ENCODE results near the gene ZNF583. TPM values are rescaled to one million over a fixed set of nuclear protein-coding genes. Genes with fewer than 3 reads are reported as not detected.
A peak's percentile ranks its signal among the peaks of the same experiment; 100 is the strongest.

Gene ZNF583
- total RNA-seq, 2 donors from 2014 or later, result 4.0 to 5.5 TPM

GRCh38 chr19:56393119-56394012, 10.8 kb upstream of the ZNF583 start, which contains the start of gene ZNF582:
TSS of gene ZNF582 (minus strand) at chr19:56393534. CDS start at chr19:56391752, 1,782 bp downstream.
- peaks cover 45% of the 10 kb centered on the region for H3K9me3 ChIP-seq (ENCODE audit: control insufficient read depth, low read length)
- H3K4me1 Mint-ChIP-seq, result peaks cover 2% of the 10 kb centered on the region
- peaks cover 75% of the 10 kb centered on the region for H3K36me3 Mint-ChIP-seq (ENCODE audit: low read depth)
- peak; percentile 88 for TF ChIP-seq CTCF (conservative IDR thresholded peaks at IDR 0.05)
- peak within 1 kb of the TSS; percentile 96 for H3K27ac ChIP-seq (ENCODE audit: low read depth, low read length)
- H3K4me3 ChIP-seq (ENCODE audit: low read length), result peak within 1 kb of the TSS; percentile 90
- H3K36me3 ChIP-seq (ENCODE audit: control insufficient read depth, insufficient read depth, low read length), result peaks cover 23% of the 10 kb centered on the region
- peaks cover 46% of the 10 kb centered on the region for H3K9me3 Mint-ChIP-seq
- H3K4me1 ChIP-seq (ENCODE audit: control insufficient read depth, insufficient read depth, low read length), result no peaks in the 10 kb centered on the region
- peak within 1 kb of the TSS; percentile 82 for H3K4me3 Mint-ChIP-seq
- WGBS, 2 experiments (ENCODE audit: insufficient coverage in 1 of 2, insufficient read length in 1 of 2), result 10 to 22% methylated on average over 27 to 73 of the region's 73 CpGs
- peak; percentile 97 for DNase-seq
- H3K27ac Mint-ChIP-seq, result peak within 1 kb of the TSS; percentile 93
- H3K9ac ChIP-seq (ENCODE audit: extremely low read depth, low read length, poor library complexity, severe bottlenecking), result peak within 1 kb of the TSS; percentile 87
- no peaks in the 10 kb centered on the region for H3K27me3 ChIP-seq (ENCODE audit: control insufficient read depth, insufficient read depth, low read length, poor library complexity, severe bottlenecking)
- H3K27me3 Mint-ChIP-seq (ENCODE audit: insufficient read depth), result peaks cover 2% of the 10 kb centered on the region

DNA sequence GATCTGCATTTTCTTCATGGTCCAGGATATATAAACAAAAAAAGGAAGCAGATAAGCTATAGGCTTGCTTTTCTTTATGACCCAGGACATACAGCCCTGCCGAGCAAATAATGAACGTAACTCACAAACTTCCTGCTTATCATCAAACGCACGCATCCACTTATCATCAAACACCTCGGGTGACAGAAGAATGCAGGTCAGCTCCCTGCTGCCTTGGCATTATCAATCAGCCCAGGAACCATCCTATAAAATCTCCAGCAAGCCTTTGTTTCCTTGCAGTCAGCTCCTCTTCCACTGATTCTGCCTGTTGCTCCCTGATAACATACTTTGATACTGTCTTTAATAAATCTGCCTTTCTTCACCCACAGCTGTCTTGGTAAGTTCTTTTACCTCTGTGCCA, 5.3 kb upstream of the ZNF583 start:
- no peak overlapping the region for H3K9ac ChIP-seq (ENCODE audit: extremely low read depth, low read length, poor library complexity, severe bottlenecking)
- peaks cover 95% of the 10 kb centered on the region for H3K9me3 Mint-ChIP-seq
- H3K27me3 Mint-ChIP-seq (ENCODE audit: insufficient read depth), result no peaks in the 10 kb centered on the region
- peaks cover 81% of the 10 kb centered on the region for H3K36me3 Mint-ChIP-seq (ENCODE audit: low read depth)
- peak overlapping the region; percentile 91 for H3K4me3 ChIP-seq (ENCODE audit: low read length)
- DNase-seq, result no peak
- no peaks in the 10 kb centered on the region for H3K4me1 ChIP-seq (ENCODE audit: control insufficient read depth, insufficient read depth, low read length)
- H3K36me3 ChIP-seq (ENCODE audit: control insufficient read depth, insufficient read depth, low read length), result peaks cover 38% of the 10 kb centered on the region
- H3K4me3 Mint-ChIP-seq, result no peak overlapping the region
- peaks cover 92% of the 10 kb centered on the region for H3K9me3 ChIP-seq (ENCODE audit: control insufficient read depth, low read length)
- 77 to 88% methylated on average over 5 of the region's 5 CpGs for WGBS, 2 experiments (ENCODE audit: insufficient coverage in 1 of 2, insufficient read length in 1 of 2)
- no peak overlapping the region for H3K27ac ChIP-seq (ENCODE audit: low read depth, low read length)
- H3K4me1 Mint-ChIP-seq, result peaks cover 2% of the 10 kb centered on the region
- H3K27ac Mint-ChIP-seq, result no peak overlapping the region
- no peak for TF ChIP-seq CTCF (conservative IDR thresholded peaks at IDR 0.05)
- no peaks in the 10 kb centered on the region for H3K27me3 ChIP-seq (ENCODE audit: control insufficient read depth, insufficient read depth, low read length, poor library complexity, severe bottlenecking)

DNA sequence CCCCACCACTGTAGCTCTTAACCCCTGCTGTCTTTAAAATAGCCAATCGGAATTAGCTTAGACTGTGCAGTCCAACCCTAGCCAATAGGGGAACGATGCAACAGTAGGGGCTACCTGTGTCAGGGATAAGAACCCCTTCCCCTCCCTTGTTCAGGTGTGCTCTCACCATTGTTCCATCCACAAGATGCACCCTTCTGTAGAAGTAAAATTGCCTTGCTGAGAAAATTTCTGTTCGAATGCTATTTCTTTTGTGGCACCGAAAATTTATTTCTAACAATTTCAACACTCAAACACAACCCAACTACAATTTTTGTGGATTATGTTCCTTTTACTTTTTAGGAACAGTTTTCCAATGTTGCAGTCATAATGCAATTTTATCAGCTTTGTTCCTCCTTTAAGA, 3.6 kb upstream of the ZNF583 start:
- 90 to 91% methylated on average over 4 of the region's 4 CpGs for WGBS, 2 experiments (ENCODE audit: insufficient coverage in 1 of 2, insufficient read length in 1 of 2)
- Mint-ChIP-seq H3K36me3 (ENCODE audit: low read depth) (peaks cover 73% of the 10 kb centered on the region), H3K4me1 (peaks cover 8% of the 10 kb centered on the region), H3K27me3 (ENCODE audit: insufficient read depth) (no peaks in the 10 kb centered on the region), H3K9me3 (peaks cover 92% of the 10 kb centered on the region), H3K4me3 (no peak overlapping the region), H3K27ac (no peak overlapping the region)
- Histone ChIP-seq H3K36me3 (ENCODE audit: control insufficient read depth, insufficient read depth, low read length) (peaks cover 38% of the 10 kb centered on the region), H3K27me3 (ENCODE audit: control insufficient read depth, insufficient read depth, low read length, poor library complexity, severe bottlenecking) (no peaks in the 10 kb centered on the region), H3K4me3 (ENCODE audit: low read length) (peak overlapping the region; percentile 91), H3K4me1 (ENCODE audit: control insufficient read depth, insufficient read depth, low read length) (no peaks in the 10 kb centered on the region), H3K27ac (ENCODE audit: low read depth, low read length) (no peak overlapping the region), H3K9me3 (ENCODE audit: control insufficient read depth, low read length) (peaks cover 87% of the 10 kb centered on the region), H3K9ac (ENCODE audit: extremely low read depth, low read length, poor library complexity, severe bottlenecking) (no peak overlapping the region)
- no peak for DNase-seq
- no peak for TF ChIP-seq CTCF (conservative IDR thresholded peaks at IDR 0.05)

All from endodermal cell (in vitro differentiated cells).